ENCODE results near the gene AFF3. TPM values are rescaled to one million over a fixed set of nuclear protein-coding genes. Genes with fewer than 3 reads are reported as not detected.

Gene AFF3
- total and polyA plus RNA-seq, 10 of the 15 experiments (the other 5 are each of a cell fraction or from before 2014, with no cell fraction given), result 0.26 to 5.5 (median 3.0) TPM

DNA sequence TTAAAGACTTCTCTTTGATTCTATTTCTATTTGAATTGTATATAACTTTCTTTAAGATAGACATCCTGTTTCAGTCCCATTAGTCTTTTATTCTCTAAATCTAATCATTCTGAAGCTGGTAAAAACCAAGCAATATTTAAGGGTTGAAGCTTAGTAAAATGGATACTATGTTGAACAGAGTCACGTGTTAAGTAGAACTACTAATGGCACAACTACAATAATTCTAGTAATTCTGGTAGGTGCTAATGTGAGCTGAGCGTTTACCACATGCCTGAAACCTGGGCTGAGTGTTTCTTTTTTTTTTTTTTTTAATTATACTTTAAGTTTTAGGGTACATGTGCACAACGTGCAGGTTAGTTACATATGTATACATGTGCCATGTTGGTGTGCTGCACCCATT, 8.9 kb upstream of the AFF3 start:
- Histone ChIP-seq H3K4me2 (ENCODE audit: control insufficient read depth, insufficient read depth) (no peak overlapping the region), H3K4me1 (ENCODE audit: control insufficient read depth, insufficient read depth, low read length) (no peaks in the 10 kb centered on the region), H4K20me1 (ENCODE audit: control insufficient read depth, insufficient read depth) (no peaks in the 10 kb centered on the region), H3K4me3 (no peak overlapping the region), H2AFZ (ENCODE audit: control insufficient read depth, low read depth, low read length) (no peak overlapping the region), H3K27ac (ENCODE audit: control insufficient read depth, insufficient read depth) (no peak overlapping the region), H3K79me2 (ENCODE audit: control insufficient read depth, insufficient read depth, low read length) (no peaks in the 10 kb centered on the region), H3K27me3 (replicated peaks in 1 of 2; ENCODE audit: control insufficient read depth in 2 of 2, insufficient read depth in 2 of 2, low read length in 1 of 2) (peaks cover 0 to 3% of the 10 kb centered on the region in 2 experiments; a peak in 2 of 4 replicates), H3K9ac (ENCODE audit: control insufficient read depth, insufficient read depth, low read length) (no peak overlapping the region), H3K9me3 (replicated peaks; ENCODE audit: control insufficient read depth, insufficient read depth, low read length) (no peaks in the 10 kb centered on the region; the same call in 1 of the 3 replicates), H3K36me3 (ENCODE audit: control insufficient read depth in 2 of 2, insufficient read depth in 2 of 2, low read length in 1 of 2) (no peaks in the 10 kb centered on the region)
- ChIA-PET POLR2A (no interaction called here), SMC1A (ENCODE audit: uncharacterized antibody, unreplicated experiment) (no interaction called here), CTCF (no interaction called here), RAD21 (ENCODE audit: unreplicated experiment) (no interaction called here)
- 0% methylated on average over 2 of the region's 3 CpGs for WGBS (ENCODE audit: insufficient coverage, insufficient replicate concordance, low lambda C conversion rate, missing lambda C conversion rate)
- in situ Hi-C loops (cut with MboI), result no loop called here
- BruUV-seq (replicated peaks), result no TSS peak
- intact Hi-C loops (cut with micrococcal nuclease; ENCODE audit: unreplicated experiment), result no loop called here
- DNase-seq (ENCODE audit: low read depth, low spot score) (no peak), ATAC-seq (no peak), FAIRE-seq (no peak)
- no peak for TF ChIP-seq ZNF24 (IDR thresholded peaks at IDR 0.05)
- no peak for TF ChIP-seq ESRRA (IDR thresholded peaks at IDR 0.05; ENCODE audit: low read length)
- TF ChIP-seq, protein P1, sequence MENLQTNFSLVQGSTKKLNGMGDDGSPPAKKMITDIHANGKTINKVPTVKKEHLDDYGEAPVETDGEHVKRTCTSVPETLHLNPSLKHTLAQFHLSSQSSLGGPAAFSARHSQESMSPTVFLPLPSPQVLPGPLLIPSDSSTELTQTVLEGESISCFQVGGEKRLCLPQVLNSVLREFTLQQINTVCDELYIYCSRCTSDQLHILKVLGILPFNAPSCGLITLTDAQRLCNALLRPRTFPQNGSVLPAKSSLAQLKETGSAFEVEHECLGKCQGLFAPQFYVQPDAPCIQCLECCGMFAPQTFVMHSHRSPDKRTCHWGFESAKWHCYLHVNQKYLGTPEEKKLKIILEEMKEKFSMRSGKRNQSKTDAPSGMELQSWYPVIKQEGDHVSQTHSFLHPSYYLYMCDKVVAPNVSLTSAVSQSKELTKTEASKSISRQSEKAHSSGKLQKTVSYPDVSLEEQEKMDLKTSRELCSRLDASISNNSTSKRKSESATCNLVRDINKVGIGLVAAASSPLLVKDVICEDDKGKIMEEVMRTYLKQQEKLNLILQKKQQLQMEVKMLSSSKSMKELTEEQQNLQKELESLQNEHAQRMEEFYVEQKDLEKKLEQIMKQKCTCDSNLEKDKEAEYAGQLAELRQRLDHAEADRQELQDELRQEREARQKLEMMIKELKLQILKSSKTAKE (IDR thresholded peaks at IDR 0.05; ENCODE audit: low read depth, poor library complexity, severe bottlenecking), result no peak
- TF ChIP-seq MEF2A (IDR thresholded peaks at IDR 0.05; ENCODE audit: insufficient read depth, low read depth, low read length), result no peak
- TF ChIP-seq MXI1 (IDR thresholded peaks at IDR 0.05; ENCODE audit: low read depth, low read length), result no peak
- TF ChIP-seq YY1 (IDR thresholded peaks at IDR 0.05; ENCODE audit: low read depth, low read length), result no peak
- no peak for TF ChIP-seq BHLHE40 (IDR thresholded peaks at IDR 0.05; ENCODE audit: borderline replicate concordance in 1 of 2, low read depth in 2 of 2, low read length in 1 of 2)
- TF ChIP-seq BMI1 (IDR thresholded peaks at IDR 0.05; ENCODE audit: borderline replicate concordance), result no peak
- no peak for TF ChIP-seq SUZ12 (IDR thresholded peaks at IDR 0.05; ENCODE audit: unreplicated experiment)
- TF ChIP-seq HDAC6 (IDR thresholded peaks at IDR 0.05; ENCODE audit: unreplicated experiment), result no peak
- TF ChIP-seq, protein P2, sequence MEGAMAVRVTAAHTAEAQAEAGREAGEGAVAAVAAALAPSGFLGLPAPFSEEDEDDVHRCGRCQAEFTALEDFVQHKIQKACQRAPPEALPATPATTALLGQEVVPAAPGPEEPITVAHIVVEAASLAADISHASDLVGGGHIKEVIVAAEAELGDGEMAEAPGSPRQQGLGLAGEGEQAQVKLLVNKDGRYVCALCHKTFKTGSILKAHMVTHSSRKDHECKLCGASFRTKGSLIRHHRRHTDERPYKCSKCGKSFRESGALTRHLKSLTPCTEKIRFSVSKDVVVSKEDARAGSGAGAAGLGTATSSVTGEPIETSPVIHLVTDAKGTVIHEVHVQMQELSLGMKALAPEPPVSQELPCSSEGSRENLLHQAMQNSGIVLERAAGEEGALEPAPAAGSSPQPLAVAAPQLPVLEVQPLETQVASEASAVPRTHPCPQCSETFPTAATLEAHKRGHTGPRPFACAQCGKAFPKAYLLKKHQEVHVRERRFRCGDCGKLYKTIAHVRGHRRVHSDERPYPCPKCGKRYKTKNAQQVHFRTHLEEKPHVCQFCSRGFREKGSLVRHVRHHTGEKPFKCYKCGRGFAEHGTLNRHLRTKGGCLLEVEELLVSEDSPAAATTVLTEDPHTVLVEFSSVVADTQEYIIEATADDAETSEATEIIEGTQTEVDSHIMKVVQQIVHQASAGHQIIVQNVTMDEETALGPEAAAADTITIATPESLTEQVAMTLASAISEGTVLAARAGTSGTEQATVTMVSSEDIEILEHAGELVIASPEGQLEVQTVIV (IDR thresholded peaks at IDR 0.05; ENCODE audit: borderline replicate concordance, partially characterized antibody), result no peak
- no peak for TF ChIP-seq POU2F2 (IDR thresholded peaks at IDR 0.05; ENCODE audit: borderline replicate concordance, low read depth, low read length)

Data from GM12878 (cell line).